Prostate gland (tissue), 2 donors: ENCODE measurements around the gene SLC35F4. TPM values are rescaled to one million over a fixed set of nuclear protein-coding genes. Genes with fewer than 3 reads are reported as not detected.

Experiments
- DNase-seq: peaks from one replicate; pipeline ENCODE4 v3.0.0-alpha.2; 2019; ENCODE audit warnings: low spot score
- H3K27ac ChIP-seq, 2 donors: fragments of 200-600 bp; sonication (generic); 2 replicates each; pipeline ENCODE4 v1.5.1; 2017 to 2019
- H3K27me3 ChIP-seq: fragments of 200-600 bp; sonication (generic); replicated peaks from 2 replicates; pipeline ENCODE4 v1.5.1; 2019; ENCODE audit not compliant: insufficient read depth
- H3K36me3 ChIP-seq, 2 donors: fragments of 200-600 bp; sonication (generic); 1 replicate in 1 of 2; 2 replicates in 1 of 2; pipeline versions ENCODE4 v1.5.1 to v1.8.1; 2017 to 2019
- H3K4me1 ChIP-seq: fragments of 200-600 bp; sonication (generic); replicated peaks from 2 replicates; pipeline ENCODE4 v1.5.1; 2019
- H3K4me3 ChIP-seq, 2 donors: fragments of 200-600 bp; sonication (generic); 2 replicates each; pipeline ENCODE4 v1.5.1; 2017 to 2019
- H3K9me3 ChIP-seq: fragments of 200-600 bp; sonication (generic); 2 replicates; pipeline ENCODE4 v1.5.1; 2017
- CTCF ChIP-seq, 4 experiments: fragments of 200-600 bp in 2 of 4; fragments of 450-650 bp in 2 of 4; sonication (generic) in 2 of 4; IDR thresholded peaks; 1 replicate in 3 of 4; 2 replicates in 1 of 4; pipeline ENCODE4 v1.5.1; 2016 to 2019; ENCODE audit warnings: antibody characterized with exemption in 4 of 4, mild to moderate bottlenecking in 2 of 4, moderate library complexity in 2 of 4
- POLR2A ChIP-seq: fragments of 450-650 bp; IDR thresholded peaks from one replicate; pipeline ENCODE4 v1.6.1; 2016; ENCODE audit warnings: antibody characterized with exemption, mild to moderate bottlenecking
- POLR2AphosphoS5 ChIP-seq: sonication (generic); formaldehyde crosslinking; IDR thresholded peaks from one replicate; pipeline ENCODE4 v1.6.1; 2017; ENCODE audit warnings: antibody characterized with exemption
- WGBS: methylation state at CpG from one replicate; pipeline ENCODE4 v1.1.5; 2018; 5-methylcytosine and 5-hydroxymethylcytosine counted together
- intact Hi-C: fragments of 100-400 bp; cut with DNase I; formaldehyde crosslinking; loops from one replicate; pipeline ENCODE4 v1.14.2; 2022
- total RNA-seq, 2 donors: library from RNA; depleted of rRNA; stranded (reverse); fragments of >200 nt; gene quantifications; one replicate each; pipeline ENCODE4 v1.1.0, GENCODE V29; 2016

Gene SLC35F4
- total RNA-seq, 2 donors from 2014 or later: 2.4 to 2.9 TPM

GRCh38 chr14:57812741-57813140, 53.2 kb downstream of the SLC35F4 start:
- DNase-seq: no peak
- Histone ChIP-seq H3K36me3 (no peaks in the 10 kb centered on the region), H3K4me3 (no peak overlapping the region), H3K27me3 (no peaks in the 10 kb centered on the region), H3K9me3 (no peaks in the 10 kb centered on the region), H3K27ac (no peak overlapping the region), H3K4me1 (no peaks in the 10 kb centered on the region)
- 85% methylated on average over 2 of the region's 2 CpGs for WGBS
- TF ChIP-seq POLR2AphosphoS5 (no peak), POLR2A (no peak), CTCF (IDR thresholded peaks at IDR 0.05) (no peak)
- intact Hi-C loops: no loop called here

DNA sequence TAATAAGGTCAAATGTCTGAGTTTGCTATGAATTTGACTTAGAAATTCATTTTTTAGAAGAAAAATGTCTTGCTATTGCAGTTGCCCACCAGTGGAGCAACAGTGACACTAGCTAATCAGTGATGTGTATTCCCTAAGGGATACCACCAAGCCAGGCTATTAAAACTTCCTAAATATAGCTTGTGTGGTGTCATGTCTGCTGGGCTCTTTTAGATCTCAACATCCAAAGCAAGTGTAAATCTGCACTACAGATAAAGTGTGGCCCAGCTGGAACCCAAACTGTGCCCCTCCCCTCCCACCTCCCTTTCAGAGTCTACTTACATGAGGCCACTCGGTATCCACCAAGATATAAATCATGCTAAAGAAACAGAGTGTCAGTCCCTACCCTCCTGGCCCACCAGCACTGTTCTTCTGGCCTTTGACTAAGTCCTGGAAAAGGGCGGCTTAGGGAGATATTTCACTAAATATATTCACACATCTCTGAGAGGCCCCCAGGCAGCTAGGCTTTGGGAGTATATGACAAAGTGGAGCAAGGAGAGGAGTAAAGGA, 53.8 kb downstream of the SLC35F4 start:
- no peak overlapping the region for H3K4me3 ChIP-seq
- H3K27me3 ChIP-seq: no peaks in the 10 kb centered on the region
- no peaks in the 10 kb centered on the region for H3K36me3 ChIP-seq
- DNase-seq: no peak
- H3K4me1 ChIP-seq: no peaks in the 10 kb centered on the region
- TF ChIP-seq POLR2AphosphoS5 (no peak), CTCF (IDR thresholded peaks at IDR 0.05) (no peak), POLR2A (no peak)
- no peak overlapping the region for H3K27ac ChIP-seq
- intact Hi-C loops: no loop called here
- H3K9me3 ChIP-seq: no peaks in the 10 kb centered on the region
- 48% methylated on average over 2 of the region's 2 CpGs for WGBS

GRCh38 chr14:57809808-57810207, 56.1 kb downstream of the SLC35F4 start:
- no peak for DNase-seq
- WGBS: 31% methylated on average over 1 of the region's 1 CpG
- H3K4me1 ChIP-seq: no peaks in the 10 kb centered on the region
- H3K9me3 ChIP-seq: no peaks in the 10 kb centered on the region
- H3K4me3 ChIP-seq: no peak overlapping the region
- no peak for TF ChIP-seq POLR2A
- TF ChIP-seq POLR2AphosphoS5: no peak
- no peak for TF ChIP-seq CTCF (IDR thresholded peaks at IDR 0.05)
- no peaks in the 10 kb centered on the region for H3K36me3 ChIP-seq
- intact Hi-C loops: no loop called here
- H3K27me3 ChIP-seq: no peaks in the 10 kb centered on the region
- H3K27ac ChIP-seq: no peak overlapping the region

GRCh38 chr14:57797160-57797559, 68.7 kb downstream of the SLC35F4 start:
- intact Hi-C loops: no loop called here
- TF ChIP-seq POLR2AphosphoS5: no peak

DNA sequence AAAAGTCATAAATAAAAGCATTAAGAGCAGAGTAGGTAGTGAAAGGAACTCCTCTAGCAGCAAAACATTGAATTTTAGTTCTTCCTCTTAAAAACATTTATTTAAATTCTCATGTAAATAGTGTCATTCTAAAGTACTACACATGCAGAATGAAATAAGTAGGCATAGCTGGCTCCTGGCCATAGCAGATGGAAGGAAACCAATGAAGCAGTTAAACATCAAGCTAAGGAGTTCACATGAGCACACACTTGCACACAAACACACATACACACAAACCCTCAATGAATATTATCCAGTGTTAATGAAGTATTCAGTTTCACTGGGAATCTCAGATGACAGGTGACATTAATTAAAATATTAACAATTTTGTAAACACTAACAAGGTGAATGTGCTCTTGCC, 69.3 kb downstream of the SLC35F4 start:
- H3K9me3 ChIP-seq: no peaks in the 10 kb centered on the region
- no peak for DNase-seq
- no peaks in the 10 kb centered on the region for H3K27me3 ChIP-seq
- H3K4me3 ChIP-seq: no peak overlapping the region
- TF ChIP-seq POLR2AphosphoS5 (no peak), POLR2A (no peak), CTCF (IDR thresholded peaks at IDR 0.05) (no peak)
- intact Hi-C loops: no loop called here
- H3K36me3 ChIP-seq: no peaks in the 10 kb centered on the region
- H3K4me1 ChIP-seq: no peaks in the 10 kb centered on the region
- H3K27ac ChIP-seq: no peak overlapping the region

More at GRCh38 chr14:57797160-57797559, 68.7 kb downstream of the SLC35F4 start:
- H3K27ac ChIP-seq: no peak overlapping the region
- H3K9me3 ChIP-seq: no peaks in the 10 kb centered on the region
- no peaks in the 10 kb centered on the region for H3K4me1 ChIP-seq
- DNase-seq: no peak
- H3K4me3 ChIP-seq: no peak overlapping the region
- H3K36me3 ChIP-seq: no peaks in the 10 kb centered on the region
- WGBS: 48% methylated on average over 2 of the region's 2 CpGs
- no peaks in the 10 kb centered on the region for H3K27me3 ChIP-seq
